ENCODE results near the gene RLF.

DNA sequence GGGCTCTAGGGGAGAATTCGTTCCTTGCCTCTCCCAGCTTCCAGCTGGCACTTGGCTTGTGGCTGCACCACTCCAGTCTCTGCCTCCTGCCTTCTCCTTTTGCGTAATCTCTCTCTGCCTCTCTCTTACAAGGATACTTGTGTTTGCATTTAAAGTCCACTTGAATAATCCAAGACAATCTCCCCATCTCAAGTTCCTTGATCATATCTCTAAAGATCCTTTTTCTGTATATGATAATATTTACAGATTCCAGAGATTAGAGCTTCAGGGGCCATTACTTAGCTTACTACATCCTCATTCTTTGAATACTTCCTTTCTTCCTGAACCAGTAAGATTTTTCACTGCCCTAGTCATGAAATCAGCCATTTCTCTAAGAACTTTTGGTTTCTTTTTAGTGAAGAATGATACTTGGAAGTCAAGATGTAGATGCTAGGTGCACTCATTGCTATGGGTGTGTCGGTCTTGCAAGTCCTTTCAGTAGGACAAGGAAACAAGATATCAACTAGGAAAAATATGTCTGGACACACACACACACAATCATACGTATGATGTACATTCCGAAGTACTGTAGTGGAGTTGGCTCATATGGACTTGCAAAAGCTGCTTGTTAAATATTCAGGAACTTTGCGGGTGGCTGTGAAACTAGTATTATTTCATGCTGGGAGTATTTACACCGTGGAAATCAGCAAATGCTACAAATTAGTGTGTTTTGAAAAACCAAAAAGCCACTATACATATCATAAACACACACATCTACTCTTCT, 20.8 kb upstream of the RLF start:
- TF ChIP-seq, protein P1, sequence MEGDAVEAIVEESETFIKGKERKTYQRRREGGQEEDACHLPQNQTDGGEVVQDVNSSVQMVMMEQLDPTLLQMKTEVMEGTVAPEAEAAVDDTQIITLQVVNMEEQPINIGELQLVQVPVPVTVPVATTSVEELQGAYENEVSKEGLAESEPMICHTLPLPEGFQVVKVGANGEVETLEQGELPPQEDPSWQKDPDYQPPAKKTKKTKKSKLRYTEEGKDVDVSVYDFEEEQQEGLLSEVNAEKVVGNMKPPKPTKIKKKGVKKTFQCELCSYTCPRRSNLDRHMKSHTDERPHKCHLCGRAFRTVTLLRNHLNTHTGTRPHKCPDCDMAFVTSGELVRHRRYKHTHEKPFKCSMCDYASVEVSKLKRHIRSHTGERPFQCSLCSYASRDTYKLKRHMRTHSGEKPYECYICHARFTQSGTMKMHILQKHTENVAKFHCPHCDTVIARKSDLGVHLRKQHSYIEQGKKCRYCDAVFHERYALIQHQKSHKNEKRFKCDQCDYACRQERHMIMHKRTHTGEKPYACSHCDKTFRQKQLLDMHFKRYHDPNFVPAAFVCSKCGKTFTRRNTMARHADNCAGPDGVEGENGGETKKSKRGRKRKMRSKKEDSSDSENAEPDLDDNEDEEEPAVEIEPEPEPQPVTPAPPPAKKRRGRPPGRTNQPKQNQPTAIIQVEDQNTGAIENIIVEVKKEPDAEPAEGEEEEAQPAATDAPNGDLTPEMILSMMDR (conservative IDR thresholded peaks at IDR 0.05 in 1 of 2, IDR thresholded peaks at IDR 0.05 in 1 of 2; ENCODE audit: low read depth in 1 of 2, low read length in 2 of 2) = no peak
- TF ChIP-seq EZH2 (IDR thresholded peaks at IDR 0.05; ENCODE audit: low read length, missing control alignments) = no peak

All from fibroblast of lung (primary cell).